AG09309 (cell line): ENCODE results near the gene RNF175.

Experiments used
- DNase-seq: peaks from one replicate; pipeline ENCODE4 v3.0.0-alpha.2; 2010; ENCODE audit warnings: low read depth
- H3K4me3 ChIP-seq: 2 replicates; pipeline ENCODE4 v1.5.1; 2011; ENCODE audit warnings: mild to moderate bottlenecking, low read depth, low read length, moderate library complexity; ENCODE audit not compliant: control insufficient read depth
- TF ChIP-seq, protein P1 (sequence below): IDR thresholded peaks from 2 replicates; pipeline ENCODE4 v1.5.1; 2011; ENCODE audit warnings: mild to moderate bottlenecking, low read depth, low read length, inconsistent platforms; ENCODE audit not compliant: insufficient read depth, control insufficient read depth; ENCODE audit errors: missing control alignments

Gene RNF175

DNA sequence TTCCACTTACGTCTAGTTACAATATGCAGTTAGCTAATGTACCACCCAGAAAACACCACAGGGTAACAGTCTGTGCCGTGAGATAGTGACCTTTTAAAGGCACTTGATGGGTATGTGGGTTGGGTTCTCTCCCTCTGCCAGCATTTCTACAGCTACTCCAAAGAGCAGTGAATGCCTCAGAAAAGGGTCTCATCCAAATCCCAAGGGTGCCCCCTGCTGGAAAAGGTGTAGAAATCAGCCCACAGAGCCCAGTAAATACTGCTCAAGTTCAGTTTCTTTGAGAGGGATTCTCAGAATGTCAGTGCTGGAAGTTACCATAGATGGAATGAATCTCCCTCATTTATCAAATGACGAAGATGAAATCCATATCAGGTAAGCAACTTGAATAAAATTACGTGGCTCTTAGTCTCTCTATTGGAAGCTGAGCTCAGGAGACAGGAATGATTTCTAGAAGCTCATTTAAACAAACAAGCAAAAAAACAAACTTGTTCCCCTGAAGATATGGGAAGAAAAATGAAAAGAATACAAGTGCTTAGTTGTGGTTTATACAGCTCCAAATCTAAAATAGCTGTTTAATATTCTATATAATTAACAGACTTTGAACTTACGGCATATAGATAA lies 9.5 kb downstream of the RNF175 start:
- DNase-seq = peak; percentile 43
- H3K4me3 ChIP-seq = no peak overlapping the region
- TF ChIP-seq, protein P1, sequence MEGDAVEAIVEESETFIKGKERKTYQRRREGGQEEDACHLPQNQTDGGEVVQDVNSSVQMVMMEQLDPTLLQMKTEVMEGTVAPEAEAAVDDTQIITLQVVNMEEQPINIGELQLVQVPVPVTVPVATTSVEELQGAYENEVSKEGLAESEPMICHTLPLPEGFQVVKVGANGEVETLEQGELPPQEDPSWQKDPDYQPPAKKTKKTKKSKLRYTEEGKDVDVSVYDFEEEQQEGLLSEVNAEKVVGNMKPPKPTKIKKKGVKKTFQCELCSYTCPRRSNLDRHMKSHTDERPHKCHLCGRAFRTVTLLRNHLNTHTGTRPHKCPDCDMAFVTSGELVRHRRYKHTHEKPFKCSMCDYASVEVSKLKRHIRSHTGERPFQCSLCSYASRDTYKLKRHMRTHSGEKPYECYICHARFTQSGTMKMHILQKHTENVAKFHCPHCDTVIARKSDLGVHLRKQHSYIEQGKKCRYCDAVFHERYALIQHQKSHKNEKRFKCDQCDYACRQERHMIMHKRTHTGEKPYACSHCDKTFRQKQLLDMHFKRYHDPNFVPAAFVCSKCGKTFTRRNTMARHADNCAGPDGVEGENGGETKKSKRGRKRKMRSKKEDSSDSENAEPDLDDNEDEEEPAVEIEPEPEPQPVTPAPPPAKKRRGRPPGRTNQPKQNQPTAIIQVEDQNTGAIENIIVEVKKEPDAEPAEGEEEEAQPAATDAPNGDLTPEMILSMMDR = peak; percentile 80

DNA sequence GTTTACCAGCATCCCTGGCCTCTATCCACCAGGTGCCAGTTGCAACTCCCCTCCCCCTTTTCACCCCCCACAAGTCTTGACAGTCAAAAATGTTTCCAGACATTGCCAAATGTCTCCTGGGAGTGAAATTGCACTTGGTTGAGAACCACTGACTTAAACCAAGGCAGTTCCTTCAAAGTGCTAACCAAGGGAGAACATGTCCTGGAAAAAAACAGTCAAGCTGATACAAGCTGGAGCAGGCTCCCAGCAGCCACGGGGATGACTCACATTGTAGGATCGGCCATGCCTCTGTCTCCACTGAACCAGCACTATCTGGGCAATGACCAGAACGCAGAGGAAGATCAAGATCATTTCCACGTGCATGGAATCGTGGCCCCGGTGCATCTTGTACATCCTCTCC lies 11.4 kb downstream of the RNF175 start:
- H3K4me3 ChIP-seq = no peak overlapping the region
- TF ChIP-seq, protein P1 = no peak
- peak; percentile 31 for DNase-seq

DNA sequence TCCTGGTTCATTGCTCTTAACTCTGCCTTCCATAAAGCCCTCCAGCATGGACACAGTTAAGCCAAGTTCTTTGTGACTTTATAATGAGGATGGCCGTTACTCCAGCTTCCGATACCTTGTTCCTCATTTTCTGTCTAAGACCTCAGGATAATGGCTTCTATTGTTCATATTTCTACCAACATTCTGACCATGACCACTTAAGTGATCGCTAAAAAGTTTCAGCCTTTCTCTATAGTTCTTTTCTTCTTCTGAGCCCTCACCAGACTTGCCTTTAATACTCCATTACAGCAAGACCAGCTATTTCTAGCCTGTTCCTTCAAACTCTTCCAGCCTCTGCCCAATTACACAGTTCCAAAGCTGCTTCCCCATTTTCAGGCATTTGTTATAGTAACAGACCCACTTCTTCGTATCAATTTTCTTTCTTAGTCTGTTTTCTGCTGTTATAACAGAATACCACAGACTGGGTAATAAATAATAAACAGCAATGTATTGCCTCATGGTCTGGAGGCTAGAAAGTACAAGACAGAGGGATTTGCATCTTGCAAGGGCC lies 12.3 kb downstream of the RNF175 start:
- DNase-seq = no peak
- no peak overlapping the region for H3K4me3 ChIP-seq
- TF ChIP-seq, protein P1 = no peak

DNA sequence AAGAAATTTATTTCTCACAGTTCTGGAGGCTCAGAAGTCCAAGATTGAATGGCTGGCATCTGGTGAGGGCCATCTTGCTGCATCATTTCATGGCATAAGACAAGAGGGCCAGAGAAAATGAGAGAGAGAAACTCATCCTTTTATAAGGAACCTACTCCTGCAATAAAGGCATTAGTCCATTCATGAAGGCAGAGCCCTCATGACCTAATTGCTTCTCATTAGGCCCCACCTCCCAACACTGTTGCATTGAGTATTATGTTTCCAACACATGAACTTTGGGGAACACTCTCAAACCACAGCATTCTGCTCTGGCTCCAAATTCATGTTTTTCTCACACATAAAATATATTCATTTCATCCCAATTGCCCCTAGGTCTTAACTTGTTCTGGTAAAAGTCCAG lies 14.2 kb downstream of the RNF175 start:
- H3K4me3 ChIP-seq = no peak overlapping the region
- no peak for DNase-seq
- TF ChIP-seq, protein P1 = no peak

DNA sequence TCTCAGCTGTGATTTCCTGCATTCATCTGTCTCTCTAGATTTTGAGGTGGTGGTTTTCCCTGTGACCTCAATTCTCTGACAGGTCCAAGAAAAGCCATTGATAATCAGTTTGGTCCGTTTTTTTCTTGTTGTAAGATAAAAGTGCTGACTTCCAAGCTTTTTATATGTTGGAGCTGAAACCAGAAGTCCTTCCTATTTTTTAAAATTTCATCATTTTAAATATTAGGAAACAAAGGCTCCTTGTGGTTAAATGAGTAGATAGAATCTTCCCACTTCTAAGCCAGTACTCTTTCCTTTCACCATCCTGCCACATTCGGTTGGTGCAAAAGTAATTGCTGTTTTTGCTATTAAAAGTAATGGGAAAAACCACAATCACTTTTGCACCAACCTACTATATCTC lies 18.3 kb downstream of the RNF175 start:
- no peak overlapping the region for H3K4me3 ChIP-seq

DNA sequence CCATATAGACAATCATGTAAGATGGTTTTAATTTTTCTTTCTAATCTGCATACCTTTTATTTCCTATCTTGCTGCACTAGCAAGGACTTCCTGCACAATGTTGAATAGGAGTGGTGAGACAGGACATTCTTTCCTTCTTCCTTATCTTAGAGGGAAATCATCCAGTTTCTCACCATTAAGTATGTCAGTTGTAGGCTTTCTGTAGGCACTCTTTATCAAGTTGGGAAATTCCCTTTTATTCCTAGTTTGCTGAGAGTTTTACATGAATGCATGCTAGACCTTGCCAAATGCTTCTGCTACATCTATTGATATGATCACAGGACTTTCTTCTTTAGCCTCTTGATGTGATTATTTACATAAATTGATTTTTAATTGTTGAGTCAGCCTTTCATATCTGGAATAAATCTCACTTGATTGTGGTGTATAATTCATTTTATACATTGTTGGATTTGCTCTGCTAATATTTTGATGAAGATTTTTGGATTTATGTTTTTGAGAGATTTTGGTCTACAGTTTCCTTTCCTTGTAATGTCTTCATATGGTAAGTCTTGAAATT lies 23.8 kb downstream of the RNF175 start:
- no peak overlapping the region for H3K4me3 ChIP-seq
- no peak for DNase-seq
- TF ChIP-seq, protein P1 = no peak

More for the DNA sequence above, 18.3 kb downstream of the RNF175 start:
- DNase-seq = no peak
- TF ChIP-seq, protein P1 = no peak
